HG03025 (cell line): Measurements from ENCODE around the gene NKX6-2.
"Not testable (repeated sequence)": the region's sequence is repeated elsewhere in the genome, so short reads cannot be mapped to it uniquely, and the experiment has no call there.

Experiments
- ATAC-seq: cut with Tn5 transposase; IDR thresholded peaks from one replicate; pipeline ENCODE4 v1.9.1; 2021; ENCODE audit warnings: mild to moderate bottlenecking, moderate library complexity; ENCODE audit not compliant: unreplicated experiment, low FRiP score

The NKX6-2 gene

DNA sequence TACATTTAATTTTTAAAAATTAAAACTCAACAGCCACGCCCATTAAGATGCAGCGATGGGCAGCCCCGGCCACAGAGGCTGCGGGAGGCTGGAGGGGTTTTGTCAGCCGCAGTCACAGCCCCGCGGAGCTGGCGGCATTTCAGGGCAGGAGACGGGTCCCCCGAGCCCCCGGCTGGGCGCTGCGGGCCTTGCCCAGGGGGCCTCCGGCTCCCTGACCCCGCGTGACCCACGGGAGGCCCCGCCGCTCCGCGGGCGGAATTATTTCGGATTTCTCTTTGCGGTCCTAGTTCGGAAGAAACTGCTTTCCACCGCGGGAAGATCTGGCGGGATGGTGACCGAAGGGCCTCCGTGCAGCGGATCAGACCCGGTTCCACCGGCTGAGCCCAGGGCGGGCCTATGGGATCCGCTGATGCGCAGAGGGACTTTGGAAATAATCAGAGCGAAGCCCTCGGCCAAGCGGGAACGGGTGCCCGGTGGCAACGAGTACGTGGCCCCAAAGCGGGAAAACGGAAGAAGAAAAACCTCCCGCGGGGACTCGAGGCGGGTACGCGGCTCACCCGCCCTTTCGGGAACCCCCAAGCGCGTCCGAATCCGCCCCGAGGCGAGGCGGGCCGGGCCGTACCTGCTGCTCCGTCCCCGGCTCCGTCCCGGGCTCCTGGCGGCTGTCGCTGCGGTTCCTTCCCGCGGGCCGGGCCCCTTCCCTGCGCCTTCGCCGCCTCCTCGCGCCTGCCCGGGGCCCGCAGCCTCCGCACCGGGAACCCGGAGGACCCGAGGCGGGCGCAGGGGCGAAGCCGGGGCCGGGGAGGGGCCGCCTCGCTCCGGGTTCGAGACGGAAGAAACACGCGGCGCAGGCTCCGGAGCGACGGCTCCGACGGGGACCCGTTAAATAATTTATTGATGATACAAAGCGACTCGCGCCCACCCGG lies 1.7 kb downstream of the NKX6-2 start:
- ATAC-seq = no peak

DNA sequence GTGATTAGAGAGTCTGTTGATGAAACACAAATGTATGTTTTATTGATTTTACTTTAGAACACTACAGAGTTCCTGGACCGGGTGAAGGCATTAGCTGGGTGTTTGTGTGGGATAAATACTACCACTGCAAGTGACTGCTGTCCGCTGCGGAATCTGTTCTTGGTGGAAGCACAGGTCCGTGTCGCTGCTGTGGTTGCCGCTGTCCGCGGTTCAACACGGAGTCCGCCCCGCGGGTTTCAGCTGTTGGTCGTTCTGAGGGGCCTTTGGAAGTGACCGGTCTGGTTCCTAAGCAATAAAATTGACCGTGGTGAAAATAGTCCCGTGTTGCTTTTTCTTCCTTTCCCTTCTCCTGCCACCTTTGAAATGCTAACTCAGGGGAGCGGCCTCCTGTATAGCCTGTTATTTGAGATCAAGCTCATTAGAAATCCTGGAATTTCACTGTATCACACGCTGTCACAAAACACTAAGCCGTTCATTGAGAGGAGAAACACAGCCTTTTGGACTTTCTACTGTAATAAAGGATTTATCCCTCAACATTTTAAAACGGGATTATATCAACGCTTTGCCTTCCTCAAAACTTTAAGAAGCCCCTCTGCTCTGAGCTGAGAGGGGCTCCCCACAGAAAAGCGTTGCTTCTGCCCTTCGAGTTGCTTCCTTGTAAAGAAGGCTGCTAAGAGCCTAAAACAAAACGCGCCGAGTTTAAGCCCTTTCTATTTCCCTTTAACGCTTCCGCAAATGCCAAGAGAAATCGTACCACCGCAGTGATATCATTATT lies 2.6 kb downstream of the NKX6-2 start:
- ATAC-seq = no peak

DNA sequence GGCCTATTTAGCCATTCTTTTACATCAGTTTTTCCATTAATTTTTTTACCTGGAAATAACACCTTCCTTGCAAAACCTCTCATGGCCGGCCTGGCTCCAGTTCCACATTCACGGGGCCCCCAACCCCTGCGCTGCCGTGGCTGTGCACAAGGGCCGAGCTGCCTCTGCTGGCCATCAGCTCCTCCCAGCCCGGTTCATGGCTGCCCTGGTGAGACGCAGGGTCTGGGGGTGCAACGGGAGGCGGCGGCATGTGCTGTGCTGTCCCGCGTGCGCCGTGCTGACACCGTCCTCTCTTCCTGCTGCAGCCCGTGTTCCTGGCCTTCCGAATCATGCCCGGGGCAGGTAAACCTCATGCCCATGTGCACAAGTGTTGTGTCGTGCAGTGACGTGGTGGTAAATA lies 4.4 kb downstream of the NKX6-2 start:
- no peak for ATAC-seq

DNA sequence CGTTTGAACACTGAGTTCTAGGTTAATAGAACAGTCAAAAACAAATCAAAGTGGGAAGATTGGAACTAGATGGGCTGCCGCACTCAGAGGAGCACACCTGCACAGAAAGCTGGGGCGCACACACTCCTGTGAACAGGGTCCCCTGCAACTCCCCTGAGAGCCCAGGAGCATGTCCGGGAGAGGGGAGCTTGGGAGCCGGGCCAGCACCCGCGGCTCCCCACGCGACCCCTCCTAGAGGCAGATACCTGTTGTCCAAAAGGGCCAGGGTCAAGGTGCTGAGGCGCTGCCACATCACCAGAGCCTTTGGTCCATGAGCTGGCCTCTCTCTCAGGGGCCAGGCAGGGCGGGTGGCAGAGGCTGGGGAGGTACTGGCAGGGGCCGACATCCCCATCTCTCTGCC lies 5.6 kb downstream of the NKX6-2 start:
- no peak for ATAC-seq

DNA sequence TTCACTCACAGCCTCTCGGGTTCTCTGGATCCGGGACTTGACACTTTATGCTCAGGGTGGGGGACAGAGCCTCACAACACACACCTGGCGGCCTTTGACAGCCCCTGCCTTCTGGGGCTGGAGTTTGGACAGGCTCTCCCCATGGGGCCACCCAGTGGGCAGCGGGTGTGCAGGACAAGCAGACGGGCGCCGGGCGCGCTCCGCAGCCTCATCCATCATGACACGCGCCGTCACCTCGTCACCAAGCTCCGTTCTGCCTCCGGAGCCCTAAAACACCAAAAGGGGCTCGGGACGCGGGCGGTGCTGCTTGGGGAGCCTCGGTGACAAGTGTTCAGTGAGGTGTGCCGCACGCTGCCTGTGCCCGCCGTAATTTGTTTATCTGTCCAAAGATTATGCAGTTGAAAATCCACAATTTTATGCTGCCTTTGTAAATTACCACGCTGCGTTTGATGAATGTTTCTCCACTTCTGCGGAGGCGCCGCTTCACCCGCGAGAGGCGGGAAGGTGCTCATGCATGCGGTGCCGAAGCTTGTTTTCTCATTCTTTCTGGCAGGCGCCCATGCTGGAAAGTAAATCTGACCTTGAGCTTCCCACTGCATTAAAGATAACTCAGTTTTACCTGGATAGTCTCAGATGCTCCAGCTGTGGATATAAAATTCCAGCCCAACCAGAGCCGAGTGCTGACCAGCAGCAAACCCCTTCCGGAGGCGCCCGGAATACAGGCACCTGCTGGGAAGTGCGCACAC lies 6.2 kb downstream of the NKX6-2 start:
- ATAC-seq = no peak

DNA sequence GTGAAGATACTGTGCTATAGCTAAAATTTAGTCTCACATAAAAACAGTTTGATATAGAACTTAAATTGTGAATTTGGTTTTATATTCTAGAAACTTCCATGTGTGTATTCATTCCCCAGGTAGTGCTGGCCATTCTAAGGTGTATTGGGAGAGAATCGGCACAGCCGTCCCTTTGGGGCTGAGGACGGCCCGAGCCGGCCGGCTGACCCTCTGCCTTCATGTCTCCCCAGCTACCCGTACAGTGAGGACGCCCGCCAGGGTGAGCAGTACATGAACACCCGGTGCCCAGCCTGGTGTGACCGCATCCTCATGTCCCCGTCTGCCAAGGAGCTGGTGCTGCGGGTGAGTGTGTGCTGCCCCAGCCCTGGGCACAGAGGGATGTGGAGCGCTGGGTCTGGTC lies 8.5 kb downstream of the NKX6-2 start:
- no peak for ATAC-seq

DNA sequence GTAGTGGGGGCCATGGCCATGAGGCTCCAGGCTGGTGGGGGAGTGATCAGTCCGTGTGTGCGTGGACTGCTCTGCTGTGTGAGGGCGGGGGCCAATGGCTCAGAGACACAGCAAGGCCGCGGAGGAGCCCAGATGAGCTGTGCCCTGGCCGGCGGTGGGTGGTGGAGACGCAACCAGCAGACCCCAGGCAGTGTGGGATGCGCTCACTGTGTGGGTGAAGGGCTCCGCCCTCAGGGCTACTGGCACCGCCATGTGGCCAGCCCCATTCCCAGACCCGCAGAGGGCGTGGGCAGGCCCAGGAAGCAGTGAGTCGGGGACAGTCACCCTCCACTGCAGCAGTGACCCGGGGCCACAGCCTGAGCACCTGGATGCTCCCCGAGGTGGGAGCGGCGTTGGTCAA lies 9.1 kb downstream of the NKX6-2 start:
- no peak for ATAC-seq

DNA sequence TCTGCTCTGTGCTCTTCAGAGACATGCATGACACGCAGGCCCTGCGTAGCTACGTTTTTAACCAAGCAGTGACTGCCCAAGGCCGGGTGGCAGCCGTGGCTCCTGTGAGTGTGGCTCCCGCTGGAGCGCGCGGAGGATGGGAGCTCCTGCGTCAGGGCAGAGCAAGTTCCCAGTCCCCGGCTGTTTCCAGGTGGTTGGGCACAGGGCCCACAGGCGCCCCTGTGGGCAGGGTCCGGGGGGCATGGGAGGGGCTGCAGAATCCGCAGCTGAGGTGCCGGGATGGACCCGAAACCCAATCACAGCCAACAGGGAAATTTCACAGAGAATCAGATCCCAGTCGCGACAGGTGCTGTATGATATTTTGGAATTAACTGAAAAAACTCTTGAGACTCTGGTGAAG lies 9.8 kb downstream of the NKX6-2 start:
- no peak for ATAC-seq

DNA sequence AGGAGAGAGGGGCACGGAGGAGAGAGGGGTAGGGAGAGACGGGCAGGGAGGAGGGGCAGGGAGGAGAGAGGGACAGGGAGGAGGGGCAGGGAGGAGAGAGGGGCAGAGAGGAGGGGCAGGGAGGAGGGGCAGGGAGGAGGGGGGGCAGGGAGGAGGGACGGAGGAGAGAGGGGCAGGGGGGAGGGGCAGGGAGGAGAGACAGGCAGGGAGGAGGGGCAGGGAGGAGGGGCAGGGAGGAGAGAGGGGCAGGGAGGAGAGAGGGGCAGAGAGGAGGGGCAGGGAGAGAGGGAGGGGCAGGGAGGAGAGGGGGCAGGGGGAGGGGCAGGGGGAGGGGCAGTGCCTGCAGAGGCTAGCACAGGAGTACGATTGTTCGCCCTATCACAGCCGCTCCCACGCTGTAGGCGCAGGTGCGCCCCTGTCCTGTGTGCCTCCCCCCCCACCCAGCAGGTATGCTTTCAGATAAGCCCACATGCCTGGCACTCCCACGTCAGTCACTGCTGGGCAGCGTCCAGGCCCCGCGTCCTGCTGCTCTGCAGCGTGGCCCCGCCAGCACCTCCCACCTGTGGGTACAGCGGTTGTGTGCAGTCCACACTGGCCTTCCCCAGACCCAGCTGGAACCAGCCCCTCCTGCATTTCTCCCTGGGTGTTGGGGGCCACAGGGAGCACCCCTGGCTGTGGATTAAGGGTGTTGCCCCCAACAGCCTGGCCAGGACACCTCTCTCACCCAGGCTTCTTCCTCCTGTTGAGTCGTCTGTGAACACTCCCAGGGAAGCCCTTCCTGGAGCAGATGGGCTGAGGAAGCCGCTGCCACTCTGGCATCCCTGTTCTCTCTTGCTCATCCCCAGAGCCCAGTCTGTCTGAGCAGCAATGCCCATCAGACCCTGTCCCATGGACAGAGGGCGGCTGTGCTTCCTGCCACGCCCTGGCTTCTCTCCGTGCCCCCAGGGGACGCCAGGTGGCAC lies 10.8 kb downstream of the NKX6-2 start:
- ATAC-seq = no peak

DNA sequence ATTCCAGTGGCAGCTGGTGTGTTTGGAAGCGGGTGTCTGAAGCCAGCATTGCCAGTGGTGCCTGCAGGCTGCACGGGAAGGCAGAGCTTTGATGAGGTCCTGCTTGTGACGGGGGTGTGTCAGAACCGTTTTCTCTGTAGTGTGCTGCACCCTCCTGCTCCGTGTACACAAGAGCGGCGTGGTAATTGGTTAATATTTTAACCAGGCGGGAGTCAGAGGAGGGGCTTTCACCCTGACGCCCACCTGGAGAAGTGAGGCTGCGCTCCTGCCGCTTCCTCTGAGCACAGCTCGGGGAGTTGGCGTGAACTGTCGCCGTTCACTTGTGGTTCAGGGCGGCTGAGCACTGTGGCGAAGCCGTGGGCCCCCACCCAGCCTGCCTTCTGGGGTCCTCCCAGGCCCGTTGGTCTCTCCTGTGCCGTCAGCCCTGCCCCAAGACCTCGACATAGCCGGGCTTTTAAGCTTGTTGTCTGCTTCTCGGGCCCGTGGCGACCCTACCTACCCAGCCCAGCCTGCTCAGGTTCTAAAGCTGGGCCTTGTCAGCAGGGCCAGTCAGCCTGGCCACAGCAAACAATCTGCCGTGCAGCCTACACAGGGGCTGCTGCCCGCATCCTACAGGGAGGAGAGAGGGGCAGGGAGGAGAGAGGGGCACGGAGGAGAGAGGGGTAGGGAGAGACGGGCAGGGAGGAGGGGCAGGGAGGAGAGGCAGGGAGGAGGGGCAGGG lies 11.6 kb downstream of the NKX6-2 start:
- ATAC-seq = no peak

DNA sequence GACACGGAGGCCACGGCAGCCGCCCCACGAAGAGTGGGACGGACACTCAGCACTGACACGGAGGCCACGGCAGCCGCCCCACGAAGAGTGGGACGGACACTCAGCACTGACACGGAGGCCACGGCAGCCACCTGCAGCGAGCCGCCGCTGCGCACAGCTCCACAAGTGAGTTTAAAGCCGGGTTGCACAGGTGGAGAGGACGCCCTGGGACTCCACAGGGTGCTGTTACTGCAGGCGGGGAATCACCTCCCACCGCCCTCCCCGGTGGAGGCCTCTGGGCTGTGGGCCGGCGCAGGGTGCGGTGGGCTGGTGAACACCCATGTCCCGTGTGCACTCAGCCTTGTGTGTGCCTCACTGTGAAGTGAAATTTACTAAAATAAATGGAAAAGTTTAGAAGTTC lies 13.1 kb downstream of the NKX6-2 start:
- ATAC-seq = not testable (repeated sequence)

DNA sequence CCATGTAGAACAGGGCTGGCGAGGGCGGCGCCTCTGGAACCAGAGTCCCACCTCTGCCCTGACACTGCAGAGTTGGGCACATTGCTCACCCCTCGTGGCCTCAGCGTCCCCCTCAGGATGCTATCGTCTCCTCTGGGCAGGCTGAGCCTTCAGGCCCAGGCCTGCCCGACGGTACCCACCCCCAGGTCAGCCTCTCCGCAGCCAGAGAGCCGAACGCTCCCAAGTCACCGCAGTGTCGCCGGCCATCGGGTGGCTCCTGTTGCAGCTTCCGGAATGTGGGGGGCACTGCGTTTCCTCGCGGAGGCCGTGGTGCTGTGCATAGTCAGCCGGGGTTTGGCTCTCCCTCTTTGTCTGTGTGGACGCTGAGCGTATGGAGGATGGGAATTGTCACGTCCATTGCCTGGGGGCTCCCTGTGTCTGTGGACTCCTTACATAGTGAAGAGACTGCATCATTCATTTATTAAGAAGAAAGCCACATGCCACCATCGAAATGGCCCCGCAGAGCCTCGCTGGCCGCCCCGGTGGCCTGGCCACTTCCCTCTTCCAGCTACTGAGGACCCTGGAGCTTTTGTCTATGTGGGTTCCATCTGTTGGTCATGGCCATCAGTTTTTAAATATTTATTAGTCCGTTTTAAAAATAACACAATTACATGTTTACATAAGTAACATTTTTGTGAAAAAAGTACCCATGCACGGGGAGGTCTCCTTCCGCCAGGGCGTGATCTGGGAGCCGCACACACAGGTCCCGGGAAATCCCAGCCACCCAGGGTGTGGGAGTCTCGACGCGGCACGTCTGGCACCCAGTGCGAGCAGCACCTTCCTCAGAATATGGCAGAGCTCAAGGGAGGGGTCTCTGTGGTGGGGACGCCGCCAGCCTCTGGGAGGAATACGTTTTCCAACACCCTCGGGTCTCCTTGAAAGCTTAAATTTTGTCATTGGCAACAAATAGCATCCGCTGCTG lies 15.6 kb downstream of the NKX6-2 start:
- ATAC-seq = no peak

DNA sequence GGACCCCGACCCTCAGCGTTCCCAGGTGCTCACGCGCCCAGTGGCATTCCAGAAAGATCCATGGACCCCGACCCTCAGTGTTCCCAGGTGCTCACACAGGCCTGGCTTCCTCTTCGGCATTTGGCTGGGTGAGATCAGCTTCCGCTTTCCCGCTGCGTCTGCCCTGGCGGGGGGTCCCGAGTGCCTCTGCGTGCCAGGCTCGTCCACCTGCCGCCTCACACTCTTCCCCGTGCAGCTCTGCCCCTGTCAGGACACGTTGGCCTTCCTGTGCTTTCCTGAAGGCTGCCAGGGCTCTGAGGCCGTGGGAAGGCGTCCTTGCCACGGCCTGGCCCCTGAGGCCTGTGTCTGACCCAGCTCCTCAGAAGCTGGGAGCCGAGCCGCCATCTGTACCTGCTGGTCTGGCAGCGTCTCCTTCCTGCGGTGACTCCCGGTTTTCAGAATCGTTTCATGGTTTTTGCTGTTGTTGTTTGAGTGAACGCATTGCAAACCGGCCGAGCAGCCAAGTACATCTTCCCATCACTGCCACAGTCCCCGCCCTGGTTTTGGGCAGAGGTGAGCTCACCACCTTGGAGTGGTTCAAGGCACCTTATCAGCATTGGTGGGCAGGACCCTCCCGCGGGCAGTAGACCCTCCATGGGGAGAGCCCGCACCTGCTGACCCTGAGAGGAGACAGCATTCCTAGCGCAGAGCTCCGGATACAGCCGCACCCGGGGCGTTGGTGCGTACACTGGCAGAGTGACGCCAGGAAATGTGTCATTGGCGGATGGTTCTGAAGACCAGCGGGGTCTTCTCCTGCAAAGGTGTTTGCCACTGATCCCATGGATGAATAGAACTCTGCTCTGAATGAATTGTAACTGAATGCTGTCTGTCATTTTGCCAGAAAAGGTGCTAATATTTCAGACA lies 17.4 kb downstream of the NKX6-2 start:
- no peak for ATAC-seq

DNA sequence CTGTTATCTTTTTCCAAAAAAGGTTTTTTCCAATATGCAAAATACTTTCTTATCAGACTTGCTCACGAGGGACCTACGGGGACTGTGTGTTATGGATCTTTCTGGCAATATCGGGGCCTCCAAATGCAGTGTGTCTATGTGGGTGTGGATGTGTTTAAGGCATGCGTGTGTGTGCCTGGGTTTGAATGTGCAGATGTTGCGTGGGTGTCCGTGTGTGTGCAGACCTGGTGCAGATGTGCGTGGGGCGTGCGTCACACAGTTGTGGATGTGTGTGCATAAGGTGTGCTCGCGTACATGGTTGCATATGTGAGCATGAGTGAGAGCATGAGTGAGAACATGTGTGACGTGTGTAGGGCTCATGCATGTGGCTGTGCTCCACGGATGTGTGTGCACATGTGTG lies 19.7 kb downstream of the NKX6-2 start:
- no peak for ATAC-seq

DNA sequence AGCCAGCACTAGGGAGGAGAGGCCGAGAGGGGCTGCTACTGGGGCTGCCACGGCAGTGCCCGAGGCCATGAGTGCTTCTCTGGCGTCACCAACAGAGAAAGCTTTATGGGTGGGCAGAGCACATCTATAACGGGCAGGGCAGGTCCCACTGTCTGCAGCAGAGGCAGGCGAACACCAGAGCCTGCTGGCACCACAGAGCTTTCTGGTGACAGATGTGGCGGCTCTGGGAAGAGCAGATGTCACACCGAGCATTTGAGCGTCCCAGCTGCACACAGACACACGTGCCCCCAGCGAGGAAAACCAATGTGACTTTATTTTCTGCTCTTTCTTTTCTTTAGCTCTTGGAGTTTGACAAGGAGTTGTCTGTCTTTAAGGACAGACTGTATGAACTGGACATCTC lies 20.5 kb downstream of the NKX6-2 start:
- no peak for ATAC-seq

DNA sequence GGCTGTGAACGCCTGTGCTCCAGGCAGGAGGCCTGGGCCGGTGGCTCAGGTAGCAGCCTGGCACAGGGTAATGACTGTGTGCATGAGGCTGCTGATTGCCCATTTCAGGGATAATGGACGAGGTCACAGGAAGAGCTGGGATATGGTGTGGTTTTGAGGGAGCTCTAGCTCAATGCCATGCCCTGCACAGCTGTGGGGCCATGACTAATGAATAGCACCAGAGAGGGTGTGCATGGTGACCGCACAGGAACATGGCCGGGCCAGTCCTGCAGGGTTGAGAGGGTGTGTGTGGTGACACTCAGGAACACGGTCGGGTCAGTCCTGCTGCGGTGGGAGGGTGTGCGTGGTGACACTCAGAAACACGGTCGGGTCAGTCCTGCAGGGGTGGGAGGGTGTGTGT lies 21.8 kb downstream of the NKX6-2 start:
- no peak for ATAC-seq

DNA sequence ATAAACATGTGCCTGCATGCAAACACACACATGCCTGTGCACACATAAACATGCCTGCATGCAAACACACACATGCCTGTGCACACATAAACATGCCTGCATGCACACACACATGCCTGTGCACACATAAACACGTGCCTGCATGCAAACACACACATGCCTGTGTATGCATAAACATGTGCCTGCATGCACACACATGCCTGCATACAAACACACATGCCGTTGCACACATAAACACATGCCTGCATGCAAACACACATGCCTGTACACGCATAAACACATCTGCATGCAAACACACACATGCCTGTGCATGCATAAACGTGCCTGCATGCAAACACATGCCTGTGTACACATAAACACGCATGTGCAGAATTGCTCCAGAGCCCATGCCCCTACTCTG lies 22.4 kb downstream of the NKX6-2 start:
- no peak for ATAC-seq
